Ectodermal cell (in vitro differentiated cells): Measurements from ENCODE around the gene DPAGT1. TPM values are rescaled to one million over a fixed set of nuclear protein-coding genes. Genes with fewer than 3 reads are reported as not detected.
A peak's percentile ranks its signal among the peaks of the same experiment; 100 is the strongest.
"Not testable (repeated sequence)": the region's sequence is repeated elsewhere in the genome, so short reads cannot be mapped to it uniquely, and the experiment has no call there.

Experiments used
- H3K27ac ChIP-seq: 2 replicates; pipeline ENCODE4 v1.7.0; 2013; ENCODE audit warnings: mild to moderate bottlenecking, low read depth, low read length; ENCODE audit not compliant: insufficient read depth, poor library complexity, severe bottlenecking
- H3K27me3 ChIP-seq: 2 replicates; pipeline ENCODE4 v1.7.0; 2013; ENCODE audit warnings: mild to moderate bottlenecking, low read length; ENCODE audit not compliant: insufficient read depth, control insufficient read depth, poor library complexity, severe bottlenecking
- H3K36me3 ChIP-seq: one replicate; pipeline ENCODE4 v1.7.0; 2013; ENCODE audit warnings: low read length; ENCODE audit not compliant: control insufficient read depth, insufficient read depth
- H3K4me1 ChIP-seq: one replicate; pipeline ENCODE4 v1.7.0; 2013; ENCODE audit warnings: low read length; ENCODE audit not compliant: control insufficient read depth, insufficient read depth
- H3K4me3 ChIP-seq: 2 replicates; pipeline ENCODE4 v1.7.0; 2013; ENCODE audit warnings: low read depth, low read length, control low read depth; ENCODE audit not compliant: insufficient read depth
- H3K9me3 ChIP-seq: 2 replicates; pipeline ENCODE4 v1.7.0; 2013; ENCODE audit warnings: mild to moderate bottlenecking, low read length, moderate library complexity; ENCODE audit not compliant: control insufficient read depth
- WGBS, 2 experiments: methylation state at CpG; one replicate each; pipeline ENCODE4 v1.1.7; 2013; ENCODE audit warnings: missing lambda C conversion rate in 2 of 2; 5-methylcytosine and 5-hydroxymethylcytosine counted together
- polyA plus RNA-seq, 4 experiments: library from polyadenylated mRNA; stranded (reverse); fragments of 50-300 nt; gene quantifications; one replicate each; pipeline ENCODE4 v1.2.3, GENCODE V29; 2013

DPAGT1 gene
- 51.5 TPM for polyA plus RNA-seq (2013, experiment 1 of 4)
- 46.4 TPM for polyA plus RNA-seq (2013, experiment 2 of 4)
- 47.5 TPM for polyA plus RNA-seq (2013, experiment 3 of 4)
- polyA plus RNA-seq (2013, experiment 4 of 4) = 51.6 TPM

GRCh38 chr11:119101759-119102423 lies at the start of gene DPAGT1:
DPAGT1 (minus strand) TSS chr11:119101853; CDS start chr11:119101655, 198 bp downstream.
- H3K36me3 ChIP-seq = peaks cover 13% of the 10 kb centered on the region
- peak within 1 kb of the TSS; percentile 95 for H3K27ac ChIP-seq
- peaks cover 10% of the 10 kb centered on the region for H3K4me1 ChIP-seq
- H3K27me3 ChIP-seq = peaks cover 2% of the 10 kb centered on the region
- no peaks in the 10 kb centered on the region for H3K9me3 ChIP-seq
- H3K4me3 ChIP-seq = peak within 1 kb of the TSS; percentile 75
- 0 to 1% methylated on average over 32 of the region's 32 CpGs for WGBS, 2 experiments

GRCh38 chr11:119149786-119150275 lies 48.2 kb upstream of the DPAGT1 start:
- WGBS, 2 experiments = 6% methylated on average over 33 of the region's 33 CpGs

GRCh38 chr11:119149018-119149785 lies 47.5 kb upstream of the DPAGT1 start, which contains the start of gene ABCG4:
ABCG4 (plus strand) TSS chr11:119149052; CDS start chr11:119149966, 914 bp downstream.
- peaks cover 13% of the 10 kb centered on the region for H3K4me1 ChIP-seq
- 0 to 1% methylated on average over 72 of the region's 73 CpGs for WGBS, 2 experiments
- H3K4me3 ChIP-seq = peak within 1 kb of the TSS; percentile 52
- no peaks in the 10 kb centered on the region for H3K9me3 ChIP-seq
- H3K36me3 ChIP-seq = no peaks in the 10 kb centered on the region
- H3K27me3 ChIP-seq = peaks cover 68% of the 10 kb centered on the region
- H3K27ac ChIP-seq = no peak within 1 kb of the TSS

More at GRCh38 chr11:119149786-119150275, 48.2 kb upstream of the DPAGT1 start:
- Histone ChIP-seq H3K9me3 (no peaks in the 10 kb centered on the region), H3K4me1 (peaks cover 13% of the 10 kb centered on the region), H3K4me3 (peak overlapping the region; percentile 52), H3K27me3 (peaks cover 68% of the 10 kb centered on the region), H3K27ac (no peak overlapping the region), H3K36me3 (no peaks in the 10 kb centered on the region)

- WGBS, 2 experiments = 1% methylated on average over 16 of the region's 16 CpGs
- peaks cover 68% of the 10 kb centered on the region for H3K27me3 ChIP-seq
- no peaks in the 10 kb centered on the region for H3K36me3 ChIP-seq
- H3K4me1 ChIP-seq = peaks cover 13% of the 10 kb centered on the region
- no peak overlapping the region for H3K27ac ChIP-seq
- peak overlapping the region; percentile 52 for H3K4me3 ChIP-seq
- H3K9me3 ChIP-seq = no peaks in the 10 kb centered on the region
Observed at GRCh38 chr11:119148720-119149017, 47.0 kb upstream of the DPAGT1 start.

- peaks cover 13% of the 10 kb centered on the region for H3K4me1 ChIP-seq
- H3K4me3 ChIP-seq = no peak overlapping the region
- no peak overlapping the region for H3K27ac ChIP-seq
- H3K27me3 ChIP-seq = peaks cover 68% of the 10 kb centered on the region
- H3K36me3 ChIP-seq = no peaks in the 10 kb centered on the region
- no peaks in the 10 kb centered on the region for H3K9me3 ChIP-seq
- 32 to 38% methylated on average over 6 of the region's 6 CpGs for WGBS, 2 experiments
Observed at GRCh38 chr11:119147604-119148333, 46.1 kb upstream of the DPAGT1 start.

- WGBS, 2 experiments = 67 to 69% methylated on average over 3 of the region's 3 CpGs
- H3K9me3 ChIP-seq = no peaks in the 10 kb centered on the region
- H3K4me1 ChIP-seq = peaks cover 13% of the 10 kb centered on the region
- no peak overlapping the region for H3K4me3 ChIP-seq
- peaks cover 51% of the 10 kb centered on the region for H3K27me3 ChIP-seq
- no peak overlapping the region for H3K27ac ChIP-seq
- H3K36me3 ChIP-seq = no peaks in the 10 kb centered on the region
Observed at GRCh38 chr11:119145551-119145950, 43.9 kb upstream of the DPAGT1 start.

GRCh38 chr11:119144825-119145486 lies 43.3 kb upstream of the DPAGT1 start:
- Histone ChIP-seq H3K27ac (no peak overlapping the region), H3K9me3 (no peaks in the 10 kb centered on the region), H3K27me3 (peaks cover 45% of the 10 kb centered on the region), H3K4me3 (no peak overlapping the region), H3K4me1 (peaks cover 11% of the 10 kb centered on the region), H3K36me3 (no peaks in the 10 kb centered on the region)
- WGBS, 2 experiments = 15 to 19% methylated on average over 7 of the region's 7 CpGs

- not testable (repeated sequence) for H3K27ac ChIP-seq, H3K9me3 ChIP-seq, H3K4me3 ChIP-seq, H3K36me3 ChIP-seq, H3K27me3 ChIP-seq, H3K4me1 ChIP-seq
- WGBS, 2 experiments = 82 to 84% methylated on average over 9 to 10 of the region's 10 CpGs
Observed at GRCh38 chr11:119139276-119139675, 37.6 kb upstream of the DPAGT1 start.

- Histone ChIP-seq H3K27ac (no peak overlapping the region), H3K4me3 (no peak overlapping the region), H3K9me3 (no peaks in the 10 kb centered on the region), H3K36me3 (peaks cover 35% of the 10 kb centered on the region), H3K27me3 (no peaks in the 10 kb centered on the region), H3K4me1 (no peaks in the 10 kb centered on the region)
- 82 to 88% methylated on average over 4 of the region's 4 CpGs for WGBS, 2 experiments
Observed at GRCh38 chr11:119134389-119134978, 32.8 kb upstream of the DPAGT1 start.
